DMS114 treated with DMSO at 0.1 percent for 48 hours (cell line): ENCODE data around the gene VPS8.
"Not testable (repeated sequence)": the region's sequence is repeated elsewhere in the genome, so short reads cannot be mapped to it uniquely, and the experiment has no call there.

Experiments used
- DNase-seq: peaks from one replicate; lab custom pipeline; 2025; ENCODE audit not compliant: unreplicated experiment; lab: John Stamatoyannopoulos, UW

The VPS8 gene

GRCh38 chr3:184914628-184915027, 102.7 kb downstream of the VPS8 start:
- DNase-seq = no peak

GRCh38 chr3:184918750-184919149, 106.8 kb downstream of the VPS8 start:
- no peak for DNase-seq

GRCh38 chr3:184919651-184920050, 107.7 kb downstream of the VPS8 start:
- no peak for DNase-seq

GRCh38 chr3:184924547-184924946, 112.6 kb downstream of the VPS8 start:
- no peak for DNase-seq

- no peak for DNase-seq
Observed at GRCh38 chr3:184927796-184928315, 115.9 kb downstream of the VPS8 start.

- DNase-seq = no peak
Observed at GRCh38 chr3:184932777-184933176, 120.8 kb downstream of the VPS8 start.

- no peak for DNase-seq
Observed at GRCh38 chr3:184937611-184938010, 125.6 kb downstream of the VPS8 start.

GRCh38 chr3:184941408-184941807, 129.4 kb downstream of the VPS8 start:
- DNase-seq = no peak

GRCh38 chr3:184942735-184943134, 130.8 kb downstream of the VPS8 start:
- no peak for DNase-seq

GRCh38 chr3:184944241-184944640, 132.3 kb downstream of the VPS8 start:
- DNase-seq = no peak

- no peak for DNase-seq
Observed at GRCh38 chr3:184945886-184946625, 134.1 kb downstream of the VPS8 start.

GRCh38 chr3:184946917-184947316, 135.0 kb downstream of the VPS8 start:
- DNase-seq = no peak

- DNase-seq = no peak
Observed at GRCh38 chr3:184949251-184949965, 137.4 kb downstream of the VPS8 start.

- DNase-seq = not testable (repeated sequence)
Observed at GRCh38 chr3:184950816-184951215, 138.8 kb downstream of the VPS8 start.

- no peak for DNase-seq
Observed at GRCh38 chr3:184952671-184953070, 140.7 kb downstream of the VPS8 start.

- DNase-seq = no peak
Observed at GRCh38 chr3:184953401-184953800, 141.4 kb downstream of the VPS8 start.

GRCh38 chr3:184954251-184954650, 142.3 kb downstream of the VPS8 start:
- no peak for DNase-seq

GRCh38 chr3:184954851-184955250, 142.9 kb downstream of the VPS8 start:
- DNase-seq = not testable (repeated sequence)

GRCh38 chr3:184965639-184966430, 153.9 kb downstream of the VPS8 start:
- DNase-seq = no peak

- DNase-seq = no peak
Observed at GRCh38 chr3:184968115-184968514, 156.1 kb downstream of the VPS8 start.

- DNase-seq = no peak
Observed at GRCh38 chr3:184970186-184970585, 158.2 kb downstream of the VPS8 start.
